Stimulated activated naive CD4-positive, alpha-beta T cell treated with Interleukin-2 at 50 U/mL for 16 hours (primary cell): Measurements from ENCODE around the gene CSK.
"Not testable (repeated sequence)": the region's sequence is repeated elsewhere in the genome, so short reads cannot be mapped to it uniquely, and the experiment has no call there.

Experiments
- DNase-seq: peaks from one replicate; lab custom pipeline; 2025; lab: John Stamatoyannopoulos, UW

Gene CSK

GRCh38 chr15:74781431-74782258 is at the start of gene CSK:
Gene CSK, plus strand, starts transcription at chr15:74782080. Its CDS starts 16,218 bp downstream, at chr15:74798298.
- peak; percentile 61 for DNase-seq

GRCh38 chr15:74732846-74733245 is 49.0 kb upstream of the CSK start:
- no peak for DNase-seq

GRCh38 chr15:74733269-74733668 is 48.6 kb upstream of the CSK start:
- no peak for DNase-seq

GRCh38 chr15:74735305-74735704 is 46.6 kb upstream of the CSK start:
- DNase-seq: no peak

- DNase-seq: not testable (repeated sequence)
These were observed 43.6 kb upstream of the CSK start for GRCh38 chr15:74738239-74738638.

GRCh38 chr15:74742422-74742821 is 39.5 kb upstream of the CSK start:
- DNase-seq: no peak

GRCh38 chr15:74746389-74746788 is 35.5 kb upstream of the CSK start:
- no peak for DNase-seq

GRCh38 chr15:74748322-74748946 is 33.4 kb upstream of the CSK start, which contains the start of gene CYP1A2:
Gene CYP1A2, plus strand, starts transcription at chr15:74748845. Its CDS starts 894 bp downstream, at chr15:74749739.
- DNase-seq: no peak

GRCh38 chr15:74749832-74750231 is 32.0 kb upstream of the CSK start:
- DNase-seq: no peak

GRCh38 chr15:74750751-74751150 is 31.1 kb upstream of the CSK start:
- no peak for DNase-seq

- DNase-seq: no peak
These were observed 29.9 kb upstream of the CSK start for GRCh38 chr15:74752011-74752410.

- no peak for DNase-seq
These were observed 29.3 kb upstream of the CSK start for GRCh38 chr15:74752531-74752930.

- no peak for DNase-seq
These were observed 27.2 kb upstream of the CSK start for GRCh38 chr15:74754593-74755215.

- no peak for DNase-seq
These were observed 23.1 kb upstream of the CSK start for GRCh38 chr15:74758736-74759135.

- DNase-seq: no peak
These were observed 19.1 kb upstream of the CSK start for GRCh38 chr15:74762791-74763150.

- no peak for DNase-seq
These were observed 18.5 kb upstream of the CSK start for GRCh38 chr15:74763416-74763815.

- DNase-seq: no peak
These were observed 14.4 kb upstream of the CSK start for GRCh38 chr15:74767167-74768098.

GRCh38 chr15:74768099-74768770 is 13.6 kb upstream of the CSK start:
- no peak for DNase-seq

GRCh38 chr15:74768771-74769342 is 13.0 kb upstream of the CSK start:
- DNase-seq: peak; percentile 46

GRCh38 chr15:74769463-74770025 is 12.3 kb upstream of the CSK start:
- DNase-seq: no peak
